Measurements from ENCODE around the gene RBMS2. TPM values are rescaled to one million over a fixed set of nuclear protein-coding genes. Genes with fewer than 3 reads are reported as not detected.
A peak's percentile ranks its signal among the peaks of the same experiment; 100 is the strongest.

The RBMS2 gene
- total RNA-seq, 4 donors from 2014 or later, result 17.3 to 55.1 (median 25.2) TPM

DNA sequence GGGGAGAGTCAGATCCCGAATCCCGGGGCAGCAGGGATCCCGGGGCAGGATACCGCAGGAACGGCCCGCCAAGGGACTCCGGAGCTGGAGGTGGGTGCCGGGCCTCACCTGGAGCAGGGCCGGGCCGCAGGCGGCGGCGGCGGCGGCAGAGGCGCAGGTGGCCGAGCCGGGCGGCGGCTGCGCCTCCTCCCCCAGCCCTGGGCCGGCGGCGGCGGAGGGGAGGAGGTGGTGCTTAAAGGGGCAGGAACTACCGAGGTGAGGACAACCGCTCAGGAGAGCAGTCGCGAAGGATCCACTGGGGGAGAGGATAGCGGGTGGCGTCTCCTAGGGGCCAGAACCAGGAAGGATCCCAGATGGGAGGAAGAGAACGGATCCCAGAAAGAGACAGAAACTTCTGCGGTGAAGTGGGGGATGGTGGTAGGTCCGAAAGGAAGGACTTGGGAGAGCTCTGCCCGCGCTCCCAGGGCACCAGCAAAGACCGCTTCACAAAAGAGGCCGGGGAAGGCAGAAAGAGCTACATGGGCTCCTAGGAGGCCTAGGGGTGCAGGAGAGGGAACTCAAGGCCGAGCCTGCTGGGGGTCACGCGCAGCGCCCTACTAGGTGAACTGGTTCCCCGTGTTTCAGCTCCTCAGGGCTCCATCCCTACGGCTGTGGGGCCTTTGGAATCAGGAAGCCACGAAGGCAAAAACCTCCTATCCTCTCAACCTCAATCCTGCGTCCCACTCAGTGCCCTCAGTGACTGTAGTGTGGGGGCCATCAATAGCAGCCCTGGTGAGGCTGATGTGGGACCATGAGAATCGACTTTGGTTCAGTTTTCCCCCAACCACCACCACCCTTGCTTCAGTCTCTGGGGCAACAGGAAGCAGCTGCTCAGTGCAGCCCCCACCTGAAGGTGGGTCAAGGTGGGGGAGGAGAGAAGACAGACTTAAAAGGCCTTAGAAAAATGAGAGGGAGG is 113.5 kb downstream of the RBMS2 start:
- Histone ChIP-seq H3K27ac (peak overlapping the region; percentile 95 to 99 (median 96)), H3K4me3 (peak overlapping the region; percentile 76 to 96 (median 87)), H3K4me1 (peaks cover 38 to 67% (median 53%) of the 10 kb centered on the region in 4 donors), H3K27me3 (no peaks in the 10 kb centered on the region), H3K9me3 (no peaks in the 10 kb centered on the region), H3K36me3 (peaks cover 0 to 27% (median 14%) of the 10 kb centered on the region in 4 donors)
- peak; percentile 91 for DNase-seq
- 0 to 1% methylated on average over 3 to 32 of the region's 47 CpGs for WGBS, 2 donors (ENCODE audit: low coverage in 1 of 2)
- in situ Hi-C loops (cut with MboI; ENCODE audit: low pct_ligation_motif_present in 1 of 4, low pct_unique_long_range_greater_than_20kb in 1 of 4, low sequenced_read_pairs in 3 of 4), result no loop called here
- TF ChIP-seq POLR2A (IDR thresholded peaks at IDR 0.05) (peak; percentile 90), EP300 (IDR thresholded peaks at IDR 0.05; ENCODE audit: low read depth) (no peak), POLR2AphosphoS5 (IDR thresholded peaks at IDR 0.05) (peak; percentile 84 to 95 (median 94))
- TF ChIP-seq, protein P1, sequence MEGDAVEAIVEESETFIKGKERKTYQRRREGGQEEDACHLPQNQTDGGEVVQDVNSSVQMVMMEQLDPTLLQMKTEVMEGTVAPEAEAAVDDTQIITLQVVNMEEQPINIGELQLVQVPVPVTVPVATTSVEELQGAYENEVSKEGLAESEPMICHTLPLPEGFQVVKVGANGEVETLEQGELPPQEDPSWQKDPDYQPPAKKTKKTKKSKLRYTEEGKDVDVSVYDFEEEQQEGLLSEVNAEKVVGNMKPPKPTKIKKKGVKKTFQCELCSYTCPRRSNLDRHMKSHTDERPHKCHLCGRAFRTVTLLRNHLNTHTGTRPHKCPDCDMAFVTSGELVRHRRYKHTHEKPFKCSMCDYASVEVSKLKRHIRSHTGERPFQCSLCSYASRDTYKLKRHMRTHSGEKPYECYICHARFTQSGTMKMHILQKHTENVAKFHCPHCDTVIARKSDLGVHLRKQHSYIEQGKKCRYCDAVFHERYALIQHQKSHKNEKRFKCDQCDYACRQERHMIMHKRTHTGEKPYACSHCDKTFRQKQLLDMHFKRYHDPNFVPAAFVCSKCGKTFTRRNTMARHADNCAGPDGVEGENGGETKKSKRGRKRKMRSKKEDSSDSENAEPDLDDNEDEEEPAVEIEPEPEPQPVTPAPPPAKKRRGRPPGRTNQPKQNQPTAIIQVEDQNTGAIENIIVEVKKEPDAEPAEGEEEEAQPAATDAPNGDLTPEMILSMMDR (IDR thresholded peaks at IDR 0.05), result peak; percentile 14 to 66 (median 47)
- intact Hi-C loops (cut with DNase I; ENCODE audit: low total_unique reads), result loop anchor here (2.0 to 10.0 kb wide), 2 partner anchors 90 to 114 kb away; partner anchors contain the start of genes NACA and RBMS2

DNA sequence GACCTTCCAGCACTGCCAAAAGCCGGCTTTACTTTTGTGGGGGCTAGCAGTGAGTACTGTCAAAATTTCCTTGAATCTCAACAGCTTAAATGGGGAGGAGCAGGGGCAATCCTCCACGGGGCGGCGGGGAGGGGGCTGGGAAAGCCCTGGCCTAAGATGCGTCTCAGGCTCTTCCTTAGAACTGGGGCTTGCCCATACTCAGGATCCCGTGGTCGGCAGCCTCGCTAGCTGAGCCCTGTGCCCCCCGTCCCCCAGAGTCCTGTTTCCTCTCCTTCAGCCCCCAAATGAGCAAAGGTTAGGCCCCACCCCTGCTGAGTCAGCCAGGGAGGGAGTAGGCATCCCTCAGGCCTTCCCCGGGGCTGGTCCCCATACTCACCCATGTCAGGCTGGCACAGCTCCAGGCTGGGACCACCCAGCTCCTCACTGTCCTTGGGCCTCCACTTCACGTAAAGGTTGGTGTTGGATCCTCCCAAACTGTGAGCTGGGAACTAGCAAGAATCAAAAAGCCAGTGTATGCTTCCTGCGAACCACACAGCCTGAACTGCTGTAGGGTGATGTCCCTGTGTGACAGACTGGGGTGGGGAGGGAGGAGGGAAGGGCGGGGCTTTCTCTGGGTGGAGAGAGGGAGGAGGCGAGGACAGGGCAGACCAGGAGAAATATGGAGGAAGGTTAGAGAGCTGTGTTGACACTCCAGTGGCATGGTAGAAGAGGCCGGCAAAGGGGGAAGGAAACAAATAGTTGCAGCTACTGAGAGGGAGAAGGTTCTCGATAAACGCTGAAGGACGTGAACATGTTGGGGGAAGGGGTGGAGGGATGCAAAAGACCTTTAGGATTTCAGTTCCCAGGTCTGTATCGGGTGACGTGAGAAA is 114.4 kb downstream of the RBMS2 start:
- in situ Hi-C loops (cut with MboI; ENCODE audit: low pct_ligation_motif_present in 1 of 4, low pct_unique_long_range_greater_than_20kb in 1 of 4, low sequenced_read_pairs in 3 of 4), result no loop called here
- TF ChIP-seq, protein P1 (IDR thresholded peaks at IDR 0.05), result no peak
- TF ChIP-seq EP300 (IDR thresholded peaks at IDR 0.05; ENCODE audit: low read depth) (no peak), POLR2AphosphoS5 (IDR thresholded peaks at IDR 0.05) (peak; percentile 95 to 98 (median 98)), POLR2A (IDR thresholded peaks at IDR 0.05) (peak; percentile 95)
- Histone ChIP-seq H3K4me3 (peak overlapping the region; percentile 56 to 96 (median 81)), H3K9me3 (no peaks in the 10 kb centered on the region), H3K4me1 (peaks cover 32 to 59% (median 45%) of the 10 kb centered on the region in 4 donors), H3K36me3 (peaks cover 0 to 36% (median 19%) of the 10 kb centered on the region in 4 donors), H3K27ac (peak overlapping the region; percentile 95 to 99 (median 96)), H3K27me3 (no peaks in the 10 kb centered on the region)
- intact Hi-C loops (cut with DNase I; ENCODE audit: low total_unique reads), result loop anchor here (2.0 to 10.0 kb wide), 2 partner anchors 89 to 115 kb away; partner anchors contain the start of genes NACA and RBMS2
- WGBS, 2 donors (ENCODE audit: low coverage in 1 of 2), result 0% methylated on average over 8 to 20 of the region's 20 CpGs
- peak; percentile 93 for DNase-seq

GRCh38 chr12:56636675-56637540 is 115.3 kb downstream of the RBMS2 start:
- Histone ChIP-seq H3K4me1 (peaks cover 26 to 56% (median 43%) of the 10 kb centered on the region in 4 donors), H3K27me3 (no peaks in the 10 kb centered on the region), H3K4me3 (peak overlapping the region; percentile 15 to 96 (median 81)), H3K9me3 (no peaks in the 10 kb centered on the region), H3K36me3 (peaks cover 0 to 44% (median 24%) of the 10 kb centered on the region in 4 donors), H3K27ac (peak overlapping the region; percentile 95 to 99 (median 96))
- WGBS, 2 donors (ENCODE audit: low coverage in 1 of 2), result 0 to 2% methylated on average over 3 to 12 of the region's 12 CpGs
- in situ Hi-C loops (cut with MboI; ENCODE audit: low pct_ligation_motif_present in 1 of 4, low pct_unique_long_range_greater_than_20kb in 1 of 4, low sequenced_read_pairs in 3 of 4) (no loop called here), intact Hi-C loops (cut with DNase I; ENCODE audit: low total_unique reads) (loop anchor here (10.0 kb wide), 1 partner anchor 88 kb away; the partner anchor contains the start of gene NACA)
- DNase-seq, result peak; percentile 100
- TF ChIP-seq, protein P1 (IDR thresholded peaks at IDR 0.05), result peak; percentile 50 to 74 (median 54)
- peak; percentile 26 for TF ChIP-seq POLR2A (IDR thresholded peaks at IDR 0.05)
- peak; percentile 58 to 79 (median 76) for TF ChIP-seq POLR2AphosphoS5 (IDR thresholded peaks at IDR 0.05)
- TF ChIP-seq EP300 (IDR thresholded peaks at IDR 0.05; ENCODE audit: low read depth), result no peak

Measured in transverse colon (tissue), 4 donors.